ENCODE measurements around the gene HOOK1. TPM values are rescaled to one million over a fixed set of nuclear protein-coding genes. Genes with fewer than 3 reads are reported as not detected.
A peak's percentile ranks its signal among the peaks of the same experiment; 100 is the strongest.

The HOOK1 gene
- total and polyA plus RNA-seq, 12 donors: 0.61 to 6.1 (median 3.0) TPM

- peaks cover 0 to 32% (median 9%) of the 10 kb centered on the region in 9 donors for H3K4me1 ChIP-seq
- DNase-seq (no peak), ATAC-seq (peak in 3 of 8 donors; percentile 4 to 66 (median 60))
- no peaks in the 10 kb centered on the region for H3K9me3 ChIP-seq
- intact Hi-C loops (cut with DNase I): loop anchor here in 1 of 10 donors (5.0 kb wide), 1 partner anchor 40 kb away; no protein-coding TSS in a partner anchor
- H3K4me3 ChIP-seq: no peak overlapping the region
- peaks cover 0 to 49% (median 0%) of the 10 kb centered on the region in 9 donors for H3K36me3 ChIP-seq
- no peak for TF ChIP-seq CTCF (IDR thresholded peaks at IDR 0.05)
- WGBS, 2 donors: 47 to 50% methylated on average over 2 of the region's 2 CpGs
- H3K27ac ChIP-seq: peak overlapping the region in 5 of 10 donors; percentile 25 to 48 (median 32)
- peaks cover 0 to 2% (median 0%) of the 10 kb centered on the region in 7 donors for H3K27me3 ChIP-seq
Observed at GRCh38 chr1:59897165-59897564, 82.4 kb downstream of the HOOK1 start.

- no peak for DNase-seq
- TF ChIP-seq CTCF (IDR thresholded peaks at IDR 0.05): no peak
- Histone ChIP-seq H3K4me3 (no peak overlapping the region), H3K4me1 (peaks cover 0 to 48% (median 10%) of the 10 kb centered on the region in 9 donors), H3K27ac (peak overlapping the region in 2 of 10 donors; percentile 0 to 13), H3K9me3 (no peaks in the 10 kb centered on the region), H3K36me3 (peaks cover 0 to 37% (median 0%) of the 10 kb centered on the region in 9 donors), H3K27me3 (peaks cover 0 to 2% (median 0%) of the 10 kb centered on the region in 7 donors)
- intact Hi-C loops (cut with DNase I): loop anchor here in 1 of 10 donors (5.0 kb wide), 1 partner anchor 38 kb away; no protein-coding TSS in a partner anchor
- 41 to 44% methylated on average over 3 of the region's 3 CpGs for WGBS, 2 donors
- no peak for ATAC-seq
Observed at GRCh38 chr1:59898927-59899326, 84.2 kb downstream of the HOOK1 start.

- ATAC-seq (peak in 1 of 8 donors; percentile 56), DNase-seq (no peak)
- Histone ChIP-seq H3K36me3 (peaks cover 0 to 52% (median 4%) of the 10 kb centered on the region in 9 donors), H3K27me3 (peaks cover 0 to 2% (median 0%) of the 10 kb centered on the region in 7 donors), H3K4me3 (no peak overlapping the region), H3K4me1 (peaks cover 0 to 58% (median 10%) of the 10 kb centered on the region in 9 donors), H3K27ac (no peak overlapping the region), H3K9me3 (no peaks in the 10 kb centered on the region)
- intact Hi-C loops (cut with DNase I): loop anchor here in 1 of 10 donors (5.0 kb wide), 1 partner anchor 47 kb away; no protein-coding TSS in a partner anchor
- TF ChIP-seq CTCF (IDR thresholded peaks at IDR 0.05): no peak
- WGBS, 2 donors: 70 to 89% methylated on average over 2 of the region's 2 CpGs
Observed at GRCh38 chr1:59900640-59901039, 85.9 kb downstream of the HOOK1 start.

- peaks cover 0 to 57% (median 10%) of the 10 kb centered on the region in 9 donors for H3K4me1 ChIP-seq
- H3K9me3 ChIP-seq: no peaks in the 10 kb centered on the region
- DNase-seq (no peak), ATAC-seq (peak in 2 of 8 donors; percentile 38 to 56)
- intact Hi-C loops (cut with DNase I): loop anchor here in 1 of 10 donors (5.0 kb wide), 1 partner anchor 45 kb away; no protein-coding TSS in a partner anchor
- H3K36me3 ChIP-seq: peaks cover 0 to 54% (median 4%) of the 10 kb centered on the region in 9 donors
- no peak for TF ChIP-seq CTCF (IDR thresholded peaks at IDR 0.05)
- H3K27ac ChIP-seq: peak overlapping the region in 4 of 10 donors; percentile 39 to 60 (median 54)
- 6 to 8% methylated on average over 1 of the region's 1 CpG for WGBS, 2 donors
- H3K27me3 ChIP-seq: peaks cover 0 to 2% (median 0%) of the 10 kb centered on the region in 7 donors
- no peak overlapping the region for H3K4me3 ChIP-seq
Observed at GRCh38 chr1:59901770-59902388, 87.1 kb downstream of the HOOK1 start.
